H9 (cell line): ENCODE data around the gene SGF29. TPM values are rescaled to one million over a fixed set of nuclear protein-coding genes. Genes with fewer than 3 reads are reported as not detected.

Source experiments
- DNase-seq: peaks from one replicate; pipeline ENCODE4 v3.0.0-alpha.2; 2017
- H2AFZ ChIP-seq: one replicate; pipeline ENCODE4 v1.6.1; 2013; ENCODE audit warnings: mild to moderate bottlenecking, low read length, control low read depth, moderate library complexity
- H2AK5ac ChIP-seq: 2 replicates; pipeline ENCODE4 v1.6.1; 2013; ENCODE audit warnings: low read length, control low read depth, mixed read lengths; ENCODE audit not compliant: insufficient read length
- H2BK120ac ChIP-seq: one replicate; pipeline ENCODE4 v1.6.1; 2013; ENCODE audit warnings: low read depth, mild to moderate bottlenecking, low read length, control low read depth, inconsistent platforms; ENCODE audit not compliant: poor library complexity, severe bottlenecking
- H2BK12ac ChIP-seq: 2 replicates; pipeline ENCODE4 v1.6.1; 2013; ENCODE audit warnings: low read length, control low read depth, mixed read lengths, low read depth; ENCODE audit not compliant: insufficient read length
- H2BK15ac ChIP-seq: 2 replicates; pipeline ENCODE4 v1.6.1; 2013; ENCODE audit warnings: low read depth, low read length, control low read depth
- H2BK20ac ChIP-seq: one replicate; pipeline ENCODE4 v1.6.1; 2013; ENCODE audit warnings: low read depth, mild to moderate bottlenecking, low read length, control low read depth, inconsistent platforms; ENCODE audit not compliant: poor library complexity, severe bottlenecking
- H2BK5ac ChIP-seq: 2 replicates; pipeline ENCODE4 v1.6.1; 2013; ENCODE audit warnings: low read length, control low read depth, mixed read lengths; ENCODE audit not compliant: insufficient read length
- H3K14ac ChIP-seq: 2 replicates; pipeline ENCODE4 v1.6.1; 2013; ENCODE audit warnings: low read length, control low read depth; ENCODE audit not compliant: insufficient read depth
- H3K18ac ChIP-seq: 2 replicates; pipeline ENCODE4 v1.6.1; 2013; ENCODE audit warnings: low read depth, mild to moderate bottlenecking, mixed read lengths, low read length, control low read depth; ENCODE audit not compliant: insufficient read length
- H3K23ac ChIP-seq: 2 replicates; pipeline ENCODE4 v1.6.1; 2013; ENCODE audit warnings: low read length, control low read depth, mixed read lengths, low read depth; ENCODE audit not compliant: insufficient read length
- H3K23me2 ChIP-seq: 2 replicates; pipeline ENCODE4 v1.6.1; 2013; ENCODE audit warnings: low read depth, mild to moderate bottlenecking, mixed read lengths, low read length, control low read depth; ENCODE audit not compliant: insufficient read length, poor library complexity, severe bottlenecking
- H3K27ac ChIP-seq: 2 replicates; pipeline ENCODE4 v1.5.1; 2013; ENCODE audit warnings: low read length, control low read depth, mixed read lengths, low read depth; ENCODE audit not compliant: insufficient read length
- H3K27me3 ChIP-seq: 2 replicates; pipeline ENCODE4 v1.6.1; 2013; ENCODE audit warnings: low read length, control low read depth, inconsistent platforms; ENCODE audit not compliant: insufficient read depth
- H3K4ac ChIP-seq: 2 replicates; pipeline ENCODE4 v1.6.1; 2013; ENCODE audit warnings: low read depth, mild to moderate bottlenecking, control low read depth, inconsistent platforms, low read length, moderate library complexity
- H3K4me1 ChIP-seq: 2 replicates; pipeline ENCODE4 v1.6.1; 2013; ENCODE audit warnings: low read length, control low read depth, inconsistent platforms; ENCODE audit not compliant: insufficient read depth
- H3K4me2 ChIP-seq: 2 replicates; pipeline ENCODE4 v1.6.1; 2013; ENCODE audit warnings: low read length, control low read depth, mixed read lengths; ENCODE audit not compliant: insufficient read length, insufficient read depth
- H3K56ac ChIP-seq: 2 replicates; pipeline ENCODE4 v1.6.1; 2013; ENCODE audit warnings: low read depth, mild to moderate bottlenecking, mixed read lengths, low read length, control low read depth; ENCODE audit not compliant: insufficient read length
- H3K79me1 ChIP-seq: 2 replicates; pipeline ENCODE4 v1.6.1; 2013; ENCODE audit warnings: low read depth, mild to moderate bottlenecking, moderate library complexity, low read length, control low read depth, inconsistent platforms; ENCODE audit not compliant: insufficient read depth, poor library complexity, severe bottlenecking
- H3K79me2 ChIP-seq: 2 replicates; pipeline ENCODE4 v1.6.1; 2013; ENCODE audit warnings: low read length, control low read depth, inconsistent platforms; ENCODE audit not compliant: insufficient read depth
- H3K9ac ChIP-seq: 2 replicates; pipeline ENCODE4 v1.6.1; 2013; ENCODE audit warnings: low read length, control low read depth, mixed read lengths; ENCODE audit not compliant: insufficient read length; ENCODE audit errors: extremely low read depth
- H3K9me3 ChIP-seq: one replicate; pipeline ENCODE4 v1.6.1; 2013; ENCODE audit warnings: low read depth, low read length, inconsistent platforms; ENCODE audit not compliant: control insufficient read depth
- H3T11ph ChIP-seq: one replicate; pipeline ENCODE4 v1.6.1; 2013; ENCODE audit warnings: mild to moderate bottlenecking, low read length, control low read depth, inconsistent platforms
- H4K20me1 ChIP-seq: one replicate; pipeline ENCODE4 v1.6.1; 2013; ENCODE audit not compliant: control insufficient read depth, insufficient read length, insufficient read depth
- H4K5ac ChIP-seq: 2 replicates; pipeline ENCODE4 v1.6.1; 2013; ENCODE audit warnings: low read depth, mild to moderate bottlenecking, mixed read lengths, low read length, control low read depth; ENCODE audit not compliant: insufficient read length
- H4K8ac ChIP-seq: replicated peaks from 2 replicates; pipeline ENCODE4 v1.6.1; 2013; ENCODE audit warnings: low read length, control low read depth, mixed read lengths, low read depth; ENCODE audit not compliant: insufficient read length
- H4K91ac ChIP-seq: 2 replicates; pipeline ENCODE4 v1.6.1; 2013; ENCODE audit warnings: low read depth, mild to moderate bottlenecking, moderate library complexity, mixed read lengths, low read length, control low read depth; ENCODE audit not compliant: insufficient read length
- H3K27ac Mint-ChIP-seq, 3 experiments: 2 replicates in 2 of 3; 3 replicates in 1 of 3; pipeline ENCODE4 v1.8.0; 2020 to 2021; ENCODE audit warnings: mixed read lengths in 3 of 3, mild to moderate bottlenecking in 1 of 3, moderate library complexity in 1 of 3
- H3K27me3 Mint-ChIP-seq: 2 replicates; pipeline ENCODE4 v1.8.0; 2021; ENCODE audit warnings: low read depth, mild to moderate bottlenecking, moderate library complexity, mixed read lengths
- H3K36me3 Mint-ChIP-seq, 3 experiments: 2 replicates in 2 of 3; 3 replicates in 1 of 3; pipeline ENCODE4 v1.8.0; 2020 to 2021; ENCODE audit warnings: low read depth in 3 of 3, mixed read lengths in 3 of 3; ENCODE audit not compliant: insufficient read depth in 1 of 3
- H3K4me1 Mint-ChIP-seq, 2 experiments: 2 replicates each; pipeline ENCODE4 v1.8.0; 2020; ENCODE audit warnings: mixed read lengths in 2 of 2
- H3K4me3 Mint-ChIP-seq, 2 experiments: 2 replicates in 1 of 2; 3 replicates in 1 of 2; pipeline ENCODE4 v1.8.0; 2020 to 2021; ENCODE audit warnings: mild to moderate bottlenecking in 2 of 2, mixed read lengths in 2 of 2, moderate library complexity in 1 of 2
- H3K9me3 Mint-ChIP-seq, 2 experiments: 2 replicates in 1 of 2; 3 replicates in 1 of 2; pipeline ENCODE4 v1.8.0; 2020; ENCODE audit warnings: mild to moderate bottlenecking in 2 of 2, mixed read lengths in 2 of 2, moderate library complexity in 1 of 2
- CTCF ChIP-seq: fragments of 200-600 bp; sonication (generic); conservative IDR thresholded peaks from 3 replicates; pipeline ENCODE4 v1.8.0; 2021; ENCODE audit warnings: antibody characterized with exemption, mild to moderate bottlenecking
- WGBS: extraction: QIAGEN DNeasy Blood & Tissue Kit; methylation state at CpG from one replicate; pipeline ENCODE4 v1.1.7; 2013; ENCODE audit warnings: missing lambda C conversion rate, low lambda C conversion rate, mixed read lengths; ENCODE audit not compliant: insufficient read length; ENCODE audit errors: extremely low coverage; 5-methylcytosine and 5-hydroxymethylcytosine counted together
- total RNA-seq: library from RNA; stranded (reverse); gene quantifications from 2 replicates; pipeline ENCODE4 v1.2.1, GENCODE V29; 2021

Gene SGF29
- total RNA-seq, 1 experiment from 2014 or later = 24.8 TPM

- Histone ChIP-seq H4K8ac (no peak overlapping the region), H2AK5ac (no peak overlapping the region), H2BK120ac (no peak overlapping the region), H3K9ac (no peak overlapping the region), H3K4me2 (no peak overlapping the region), H3K79me1 (no peaks in the 10 kb centered on the region), H2BK15ac (no peak overlapping the region), H3K56ac (no peak overlapping the region), H2BK5ac (no peak overlapping the region), H3K18ac (no peak overlapping the region), H3K27ac (no peak overlapping the region), H4K5ac (no peak overlapping the region), H3K23me2 (no peaks in the 10 kb centered on the region), H2BK12ac (no peak overlapping the region), H2BK20ac (no peak overlapping the region), H3K23ac (no peak overlapping the region), H3K9me3 (no peaks in the 10 kb centered on the region), H3K27me3 (no peaks in the 10 kb centered on the region), H2AFZ (no peak overlapping the region), H4K91ac (no peak overlapping the region), H3T11ph (no peak overlapping the region), H3K79me2 (no peaks in the 10 kb centered on the region), H3K4ac (no peak overlapping the region), H3K14ac (no peak overlapping the region), H4K20me1 (no peaks in the 10 kb centered on the region), H3K4me1 (no peaks in the 10 kb centered on the region)
- Mint-ChIP-seq H3K9me3 (no peaks in the 10 kb centered on the region), H3K27ac (peak overlapping the region in 1 of 3 experiments; percentile 94; a peak in 3 of 7 replicates), H3K27me3 (peaks cover 1% of the 10 kb centered on the region; the same call in 1 of the 2 replicates), H3K4me3 (peak overlapping the region in 1 of 2 experiments; percentile 47; a peak in 1 of 5 replicates), H3K36me3 (no peaks in the 10 kb centered on the region), H3K4me1 (peaks cover 6 to 10% of the 10 kb centered on the region in 2 experiments; a peak in 3 of 4 replicates)
- peak; percentile 89 for DNase-seq
- WGBS = no CpG with 5 or more reads among the region's 9 CpGs
- no peak for TF ChIP-seq CTCF
These were observed 21.7 kb upstream of the SGF29 start for GRCh38 chr16:28531777-28532744.
